Eye (tissue), 1 donor: ENCODE results near the gene F13B.
"Not testable (repeated sequence)": the region's sequence is repeated elsewhere in the genome, so short reads cannot be mapped to it uniquely, and the experiment has no call there.

Experiments
- DNase-seq: peaks from one replicate; pipeline ENCODE4 v3.0.0-alpha.2; 2015

Gene F13B, protein sequence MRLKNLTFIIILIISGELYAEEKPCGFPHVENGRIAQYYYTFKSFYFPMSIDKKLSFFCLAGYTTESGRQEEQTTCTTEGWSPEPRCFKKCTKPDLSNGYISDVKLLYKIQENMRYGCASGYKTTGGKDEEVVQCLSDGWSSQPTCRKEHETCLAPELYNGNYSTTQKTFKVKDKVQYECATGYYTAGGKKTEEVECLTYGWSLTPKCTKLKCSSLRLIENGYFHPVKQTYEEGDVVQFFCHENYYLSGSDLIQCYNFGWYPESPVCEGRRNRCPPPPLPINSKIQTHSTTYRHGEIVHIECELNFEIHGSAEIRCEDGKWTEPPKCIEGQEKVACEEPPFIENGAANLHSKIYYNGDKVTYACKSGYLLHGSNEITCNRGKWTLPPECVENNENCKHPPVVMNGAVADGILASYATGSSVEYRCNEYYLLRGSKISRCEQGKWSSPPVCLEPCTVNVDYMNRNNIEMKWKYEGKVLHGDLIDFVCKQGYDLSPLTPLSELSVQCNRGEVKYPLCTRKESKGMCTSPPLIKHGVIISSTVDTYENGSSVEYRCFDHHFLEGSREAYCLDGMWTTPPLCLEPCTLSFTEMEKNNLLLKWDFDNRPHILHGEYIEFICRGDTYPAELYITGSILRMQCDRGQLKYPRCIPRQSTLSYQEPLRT

DNA sequence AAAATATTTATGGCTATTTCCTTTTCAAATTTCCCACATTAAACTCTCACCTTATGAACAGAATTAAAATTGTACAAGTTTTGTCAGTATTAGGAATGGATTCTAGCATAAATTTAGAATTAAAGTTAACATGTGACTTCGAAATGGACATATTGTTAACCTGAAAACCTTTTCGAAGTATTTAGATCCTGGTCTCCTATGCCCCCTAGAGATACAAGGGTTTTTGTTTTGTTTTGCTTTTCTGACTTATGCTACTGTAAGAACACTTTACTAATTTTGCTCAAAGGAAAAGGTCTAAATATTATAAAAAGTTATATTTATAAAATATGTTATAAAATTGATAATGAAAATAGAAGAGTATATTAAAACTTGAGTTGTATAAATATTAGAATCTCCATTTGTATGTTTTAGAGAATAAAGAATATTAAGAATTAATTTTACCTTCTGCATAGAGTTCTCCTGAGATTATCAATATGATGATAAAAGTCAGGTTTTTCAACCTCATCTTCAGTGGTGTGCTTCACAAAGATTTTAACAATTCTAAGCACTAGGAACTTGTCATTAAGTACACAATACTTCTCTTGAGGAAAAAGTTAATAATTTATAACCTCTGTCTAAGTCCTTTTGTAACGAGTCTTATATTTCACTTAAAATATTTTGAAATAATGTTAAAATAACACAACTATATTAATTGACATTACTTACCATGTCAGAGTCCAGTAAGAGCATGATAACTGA is at the start of gene F13B:
F13B (minus strand) TSS at position 542 of the 738 bp plus-strand sequence; CDS start at position 505, 37 bp downstream.
- no peak for DNase-seq

DNA sequence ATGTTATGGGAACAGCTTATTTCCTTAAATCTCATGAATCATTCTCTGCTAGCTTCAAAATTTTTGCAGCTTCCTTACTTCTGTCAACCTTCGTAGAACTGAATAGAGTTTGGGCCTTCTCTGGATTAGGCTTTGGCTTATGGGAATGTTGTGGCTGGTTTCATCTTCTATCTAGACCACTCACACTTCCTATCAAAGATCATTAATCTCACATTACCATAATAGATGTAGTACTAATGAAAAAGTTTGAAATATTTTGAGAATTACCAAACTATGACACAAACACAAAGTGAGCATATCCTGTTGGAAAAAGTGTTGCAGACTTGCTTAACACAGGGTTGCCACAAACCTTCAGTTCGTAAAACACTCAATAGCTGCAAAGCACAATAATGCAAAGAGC is 49.1 kb upstream of the F13B start:
- no peak for DNase-seq

DNA sequence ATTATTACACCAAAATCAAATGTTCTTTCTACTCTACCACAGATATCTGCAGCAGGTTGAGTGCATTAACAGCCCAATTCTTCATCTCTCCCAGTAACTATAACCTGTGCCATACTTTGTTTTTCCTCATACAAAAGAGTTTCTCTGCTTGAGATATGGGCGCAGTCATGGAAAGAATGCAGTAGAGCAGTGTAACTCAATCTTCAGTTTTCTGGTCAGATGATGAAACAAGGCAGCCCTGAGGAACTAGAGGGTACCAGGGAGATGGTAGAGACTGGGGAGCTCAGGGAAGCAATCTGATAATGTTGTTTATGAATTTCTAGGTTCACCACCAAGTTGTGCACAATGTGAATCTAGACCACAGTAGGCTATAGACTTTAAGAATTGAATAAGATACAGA is 39.8 kb upstream of the F13B start:
- DNase-seq, result no peak

DNA sequence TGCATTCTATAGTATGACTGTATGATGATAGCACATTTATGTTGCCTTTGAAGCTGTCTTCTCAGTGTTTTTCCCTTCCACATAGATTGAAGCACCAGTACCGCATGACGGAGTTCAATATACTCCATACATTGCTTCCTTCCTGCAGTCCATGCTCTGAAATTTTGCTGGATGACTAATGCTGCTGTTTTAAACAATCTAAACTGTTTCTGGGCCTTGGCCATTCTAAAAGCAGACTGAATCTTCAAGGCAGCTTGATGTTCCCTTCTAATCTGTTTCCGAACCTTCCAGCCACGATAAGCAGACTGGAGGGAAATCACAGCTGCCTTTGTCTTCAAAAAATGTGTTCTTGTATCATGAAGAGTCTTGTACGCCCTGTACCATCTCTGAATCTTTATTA is 36.2 kb upstream of the F13B start:
- DNase-seq, result no peak

DNA sequence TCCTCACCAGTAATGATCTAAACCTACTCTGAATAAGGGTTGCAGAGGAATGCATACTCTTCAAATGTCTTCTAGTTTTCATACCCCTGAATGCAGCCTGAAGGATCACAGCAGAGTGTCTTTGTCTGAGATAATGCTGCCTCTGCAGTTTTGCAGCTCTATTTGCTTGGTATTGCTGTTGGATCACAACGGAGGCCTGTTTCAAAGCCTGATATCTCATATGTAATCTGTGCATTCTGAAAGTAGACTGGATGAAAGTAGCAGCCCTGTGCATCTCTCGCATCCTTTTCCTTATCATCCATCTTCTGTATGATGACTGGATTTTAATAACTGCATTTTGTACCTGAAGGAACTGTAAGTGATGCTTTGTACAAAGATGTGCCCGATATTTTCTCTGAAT is 34.9 kb upstream of the F13B start:
- DNase-seq, result no peak

DNA sequence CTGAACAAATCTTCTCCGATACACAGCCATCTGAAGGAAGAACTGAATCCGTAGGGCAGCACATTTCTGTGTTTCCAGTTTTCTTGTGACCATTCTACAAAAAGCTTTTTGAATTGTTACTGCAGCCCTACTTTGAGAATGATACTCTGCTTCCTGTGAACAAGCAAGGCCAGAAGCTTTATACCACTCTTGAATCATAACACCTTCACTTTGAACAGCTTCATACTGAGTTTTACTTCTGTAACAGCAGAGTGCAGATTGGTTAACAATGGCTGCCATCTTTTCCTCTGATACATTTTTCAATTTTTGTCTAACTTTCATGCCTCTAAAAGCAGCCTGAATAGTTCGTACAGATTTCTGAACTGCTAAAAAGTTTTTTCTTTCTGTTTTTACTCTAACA is 33.6 kb upstream of the F13B start:
- DNase-seq, result no peak

DNA sequence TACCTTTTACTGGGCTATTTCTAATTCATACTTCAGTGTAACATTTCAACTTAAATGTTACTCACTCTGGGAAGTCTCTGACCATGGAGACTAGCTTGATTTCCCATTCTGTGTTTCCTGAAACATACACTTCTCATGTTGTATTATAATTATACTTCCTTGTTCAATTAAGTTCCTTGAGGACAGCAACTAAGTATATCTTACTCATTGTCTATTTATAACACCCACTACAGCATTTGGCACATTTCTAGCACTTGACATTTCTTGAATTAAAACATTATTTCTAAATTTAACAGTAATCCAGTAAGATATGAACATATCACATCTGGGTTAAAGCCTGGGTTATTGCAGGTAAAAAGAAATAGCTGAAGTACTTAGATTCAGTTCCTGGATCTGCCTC is 32.4 kb upstream of the F13B start:
- DNase-seq, result no peak

DNA sequence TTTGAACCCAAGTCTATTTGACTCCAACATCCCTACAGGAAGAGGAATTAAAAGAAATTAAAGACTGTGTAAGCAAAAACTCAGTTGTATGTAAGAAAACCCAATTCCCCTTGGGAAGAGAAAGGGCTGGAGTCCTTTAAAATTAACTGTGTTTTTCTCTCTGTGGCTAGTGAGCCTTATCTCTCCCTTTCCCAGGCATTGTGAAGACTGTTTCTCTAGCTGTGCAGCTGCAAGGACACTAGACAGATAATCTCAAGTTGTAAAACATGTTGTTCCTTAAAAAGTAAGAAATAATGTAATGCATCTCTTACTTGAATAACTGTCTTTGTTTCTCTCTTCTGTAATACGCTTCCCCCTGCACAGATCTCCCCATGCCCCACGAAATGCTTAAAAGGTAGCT is 29.9 kb upstream of the F13B start:
- DNase-seq, result not testable (repeated sequence)

DNA sequence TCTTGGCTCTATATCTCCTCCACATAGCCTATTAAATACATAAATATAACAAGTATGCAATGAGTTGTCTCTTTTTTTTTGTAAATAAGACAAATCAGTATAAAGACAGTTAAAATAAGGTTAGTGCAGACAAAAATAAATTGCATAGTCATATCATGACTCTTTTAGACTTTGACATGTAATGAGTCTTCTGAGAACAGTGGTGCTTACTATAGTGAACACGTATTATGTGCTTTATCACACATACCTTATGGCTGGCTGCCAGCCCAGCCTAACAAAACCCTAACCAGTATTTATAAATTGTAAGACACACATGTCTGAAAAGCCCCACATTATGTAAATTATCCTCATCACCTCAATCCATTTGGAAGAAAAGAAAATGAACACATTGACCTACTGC is 29.1 kb upstream of the F13B start:
- DNase-seq, result no peak

DNA sequence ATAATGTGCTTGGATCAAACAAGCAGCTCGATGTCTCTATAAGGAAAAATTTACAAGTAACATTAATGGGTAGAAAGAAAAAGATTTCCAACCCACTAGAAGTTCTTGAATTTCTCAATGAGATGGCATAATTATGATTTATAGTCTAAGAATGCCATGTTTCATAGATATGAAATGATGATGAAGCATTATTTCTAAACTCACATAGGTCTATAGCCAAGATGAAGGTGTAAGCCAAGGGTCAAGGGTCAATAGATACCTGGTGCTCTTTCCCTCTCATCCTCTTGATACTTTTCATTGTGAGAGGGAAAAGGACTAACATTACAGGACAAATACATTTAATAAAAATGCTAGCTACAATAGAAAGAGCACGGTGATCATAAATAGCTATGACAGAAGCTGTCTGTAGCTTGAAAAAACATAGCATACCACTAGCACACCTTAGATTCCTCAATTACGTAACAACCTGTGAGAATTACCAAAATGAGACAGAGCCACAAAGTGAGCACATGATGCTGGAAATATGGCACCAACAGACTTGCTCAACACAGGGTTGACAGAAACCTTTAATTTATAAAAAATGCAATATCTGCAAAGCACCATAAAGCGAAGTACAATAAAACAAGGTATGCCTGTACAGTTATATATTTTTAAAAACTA is 26.3 kb upstream of the F13B start:
- no peak for DNase-seq

DNA sequence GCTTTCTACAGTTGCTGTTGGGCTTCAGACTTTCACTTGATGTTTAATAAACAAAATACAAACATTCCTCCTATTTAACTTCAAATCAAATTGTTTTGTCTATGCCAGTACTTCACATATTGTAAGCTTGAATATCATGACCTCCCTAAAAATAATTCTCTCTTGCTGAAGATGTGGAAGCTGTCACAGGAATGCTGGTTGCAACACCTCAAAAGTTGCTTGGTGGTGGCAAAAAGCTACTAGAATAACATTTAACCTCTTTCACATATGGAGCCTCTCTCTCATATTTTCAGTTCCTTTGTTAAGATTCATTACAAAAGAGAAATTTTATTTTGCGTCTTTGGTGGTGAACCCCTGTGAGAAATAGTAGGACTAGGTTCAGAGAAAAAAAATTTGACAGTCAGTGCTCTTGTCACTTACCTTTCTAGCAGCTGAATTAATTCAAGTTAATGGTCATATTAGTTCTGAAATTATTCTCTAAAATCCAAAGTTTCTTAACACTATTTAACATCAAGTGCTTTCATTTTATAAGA is 25.5 kb upstream of the F13B start:
- DNase-seq, result no peak

DNA sequence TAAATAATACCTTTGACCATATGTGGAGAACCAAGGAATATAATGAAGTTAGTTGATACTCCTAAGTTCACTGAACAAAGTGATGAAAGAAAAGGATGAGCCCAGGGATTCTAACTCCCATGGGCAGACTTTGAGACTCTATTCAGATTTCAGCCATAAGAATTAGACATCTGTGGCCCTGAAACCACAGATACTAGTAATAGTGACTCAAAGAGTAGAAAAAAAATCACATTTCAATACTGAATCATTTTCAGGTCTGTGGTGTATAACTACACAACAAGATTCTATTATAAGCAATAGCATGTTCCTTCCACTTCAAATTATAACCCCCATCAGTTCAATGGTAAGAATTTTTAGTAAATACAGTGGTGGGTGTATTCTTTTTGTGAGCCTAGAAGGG is 16.4 kb upstream of the F13B start:
- no peak for DNase-seq

DNA sequence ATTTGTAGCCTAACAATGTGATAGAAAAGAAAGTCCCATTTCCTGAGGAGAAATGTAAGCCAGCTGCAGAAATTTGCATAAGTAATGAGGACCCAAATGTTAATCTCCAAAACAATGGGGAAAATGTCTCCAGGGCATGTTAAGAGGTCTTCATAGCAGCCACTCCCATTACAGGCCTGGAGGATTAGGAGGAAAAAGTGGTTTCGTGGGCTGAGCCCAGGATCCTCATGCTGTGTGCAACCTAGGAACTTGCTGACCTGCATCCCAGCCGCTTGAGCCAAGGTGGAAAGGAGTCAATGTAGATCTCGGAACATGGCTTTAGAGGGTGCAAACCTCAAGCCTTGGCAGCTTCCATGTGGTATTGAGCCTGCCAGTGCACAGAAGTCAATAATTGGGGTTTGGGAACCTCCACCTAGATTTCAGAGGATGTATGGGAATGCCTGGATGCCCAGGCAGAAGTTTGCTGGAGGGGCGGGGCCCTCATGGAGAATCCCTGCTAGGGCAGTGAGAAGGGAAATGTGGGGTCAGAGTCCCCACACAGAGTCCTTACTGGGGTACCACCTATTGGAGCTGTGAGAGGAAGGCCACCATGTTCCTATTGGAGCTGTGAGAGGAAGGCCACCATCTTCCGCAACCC is 14.2 kb upstream of the F13B start:
- no peak for DNase-seq

DNA sequence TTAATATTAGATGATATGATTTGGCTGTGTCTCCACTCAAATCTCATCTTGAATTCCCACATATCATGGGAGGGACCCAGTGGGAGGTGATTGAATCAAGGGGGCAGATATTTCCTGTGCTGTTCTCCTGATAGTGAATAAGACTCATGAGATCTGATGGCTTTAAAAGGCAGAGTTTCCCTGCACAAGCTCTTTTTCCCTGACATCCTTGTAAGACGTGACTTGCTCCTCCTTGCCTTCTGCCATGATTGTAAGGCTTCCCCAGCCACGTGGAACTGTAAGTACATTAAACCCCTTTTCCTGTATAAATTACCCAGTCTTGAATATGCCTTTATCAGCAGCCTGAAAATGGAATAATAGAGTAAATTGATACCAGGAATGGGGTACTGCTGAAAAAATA is 13.3 kb upstream of the F13B start:
- DNase-seq, result no peak

DNA sequence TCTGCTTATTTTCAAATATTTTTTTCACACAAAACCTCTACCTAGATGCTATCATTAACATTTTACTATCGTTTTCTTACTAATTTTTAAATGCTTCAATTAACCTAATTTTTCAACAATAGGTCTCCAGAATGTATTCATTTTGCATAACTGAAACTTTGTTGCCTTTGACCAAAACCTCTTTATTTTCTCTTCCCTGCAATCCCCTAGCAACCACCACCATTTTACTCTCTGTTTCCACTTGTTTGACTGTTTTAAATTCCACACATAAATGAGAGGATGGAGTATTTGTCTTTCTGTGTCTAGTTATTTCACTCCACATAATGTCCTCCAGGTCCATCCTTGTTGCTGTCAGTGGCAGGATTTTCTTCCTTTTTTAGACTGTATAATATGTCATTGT is 9.5 kb upstream of the F13B start:
- DNase-seq, result no peak

DNA sequence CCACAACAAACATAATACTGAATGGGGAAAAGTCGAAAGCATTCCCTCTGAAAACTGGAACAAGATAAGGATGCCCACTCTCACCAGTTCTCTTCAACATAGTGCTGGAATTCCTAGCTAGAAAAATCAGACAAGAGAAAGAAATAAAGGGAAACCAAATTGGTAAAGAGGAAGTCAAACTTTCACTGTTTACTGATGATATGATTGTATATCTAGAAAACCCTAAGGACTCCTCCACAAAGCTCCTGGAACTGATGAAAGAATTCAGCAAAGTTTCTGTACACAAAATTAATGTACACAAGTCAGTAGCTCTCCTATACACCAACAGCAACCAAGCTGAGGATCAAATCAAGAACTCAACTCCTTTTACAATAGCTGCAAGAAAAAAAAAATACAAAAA is 6.9 kb upstream of the F13B start:
- no peak for DNase-seq

DNA sequence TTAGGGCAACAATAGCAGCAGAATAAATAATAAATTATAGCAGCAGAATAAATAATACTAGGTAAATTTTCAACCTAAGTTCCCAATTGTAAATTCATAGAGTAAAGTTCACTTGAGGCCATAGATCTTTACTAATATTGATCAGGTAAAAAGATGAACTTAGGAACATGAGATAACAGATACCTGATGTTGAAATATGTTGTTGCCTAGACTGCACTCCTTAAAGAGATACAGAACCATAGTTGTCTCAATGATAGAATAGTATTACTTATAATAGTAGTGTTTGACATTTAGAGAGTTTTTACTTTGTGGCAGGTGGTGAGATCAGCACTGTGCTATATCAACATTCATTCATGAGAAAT is 378 bp upstream of the F13B start:
- DNase-seq, result no peak

DNA sequence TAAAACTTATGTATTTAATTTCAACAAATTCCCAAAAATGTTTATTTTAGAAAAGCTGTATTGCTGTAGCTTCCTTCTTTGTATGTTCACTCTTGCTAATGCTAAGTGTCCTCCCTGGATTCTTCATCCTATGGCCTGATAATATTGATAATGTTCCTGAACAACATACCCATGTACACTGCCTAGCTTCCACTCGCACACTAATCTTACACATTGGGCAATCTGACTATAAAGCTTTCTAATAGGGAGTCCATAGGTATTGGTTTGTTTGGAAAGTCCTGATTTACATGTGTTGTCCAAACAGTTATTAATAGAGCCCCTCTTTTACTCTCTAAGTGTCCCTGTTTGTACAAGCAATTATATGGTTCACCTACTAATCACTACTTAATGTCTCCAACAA is 783 bp downstream of the F13B start:
- no peak for DNase-seq

DNA sequence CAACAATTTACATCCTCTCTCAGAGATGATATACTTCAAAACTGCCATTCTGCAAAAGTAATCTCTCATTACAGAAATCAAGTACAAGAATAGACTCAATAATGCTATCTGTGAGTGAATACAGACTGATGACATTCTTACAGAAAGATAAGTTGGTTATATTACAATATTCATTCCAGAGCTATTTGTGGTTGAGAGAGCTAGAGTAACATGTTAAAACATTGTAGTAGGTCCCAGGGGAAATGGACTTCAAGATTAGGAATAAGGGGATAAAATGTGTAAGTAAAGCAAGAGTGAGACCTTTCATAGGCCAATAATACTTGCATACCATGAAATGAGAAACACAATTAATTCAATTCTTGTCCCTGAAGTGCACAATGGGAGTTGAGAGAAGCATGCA is 1.5 kb downstream of the F13B start:
- no peak for DNase-seq

DNA sequence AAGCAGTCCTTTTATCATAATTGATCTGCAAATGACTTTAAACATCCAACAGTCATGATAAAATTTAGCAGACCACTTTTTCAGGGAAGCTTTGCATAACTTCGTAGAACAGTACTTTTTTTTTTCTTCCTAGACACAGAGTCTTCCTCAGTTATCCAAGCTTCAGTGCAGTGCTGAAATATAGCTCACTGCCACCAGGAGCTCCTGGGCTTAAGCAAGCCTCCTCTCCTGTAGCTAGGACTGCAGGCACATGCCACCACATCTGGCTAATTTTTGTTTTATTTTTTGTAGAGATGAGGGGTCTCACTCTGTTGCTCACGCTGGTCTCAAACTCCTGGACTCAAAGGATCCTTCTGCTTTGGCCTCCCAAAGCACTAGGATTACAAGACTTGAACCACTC is 3.8 kb downstream of the F13B start:
- no peak for DNase-seq

DNA sequence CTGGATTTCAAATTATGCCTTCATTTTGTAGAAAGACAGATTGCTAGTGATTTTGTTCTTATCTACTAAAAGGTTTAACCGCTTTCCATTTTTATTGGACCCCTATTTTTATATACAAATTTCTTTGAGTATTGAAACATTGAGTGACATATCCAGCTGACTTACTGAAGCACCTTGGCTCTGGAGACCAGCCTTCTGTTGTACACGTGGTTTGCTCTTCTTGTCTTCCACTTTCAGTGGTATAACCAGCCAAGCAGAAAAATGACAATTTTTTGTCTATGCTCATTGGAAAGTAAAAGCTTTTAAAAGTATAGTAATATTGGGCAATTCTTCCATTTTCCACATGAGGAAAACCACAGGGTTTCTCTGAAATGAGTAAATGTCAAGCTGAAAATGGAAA is 4.4 kb downstream of the F13B start:
- no peak for DNase-seq

DNA sequence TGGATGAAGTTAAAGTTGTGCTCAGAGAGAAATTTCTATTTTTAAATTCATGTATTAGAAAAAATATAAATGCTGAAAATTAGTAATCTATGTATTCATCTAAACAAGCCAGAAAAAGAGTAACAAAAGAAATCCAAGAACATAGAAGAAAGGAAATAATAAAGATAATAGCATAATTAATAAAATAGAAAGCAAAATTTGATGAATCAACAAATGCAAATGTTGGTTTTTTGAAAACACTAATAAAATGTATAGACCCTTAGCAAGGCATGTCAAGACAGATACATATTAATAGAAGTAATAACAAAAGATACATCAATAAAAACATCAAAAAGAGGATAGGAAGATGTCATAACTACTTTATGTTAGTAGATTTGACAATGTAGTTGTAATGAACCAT is 18.0 kb downstream of the F13B start:
- no peak for DNase-seq
